GM12878 (cell line): ENCODE results near the gene IFITM2. TPM values are rescaled to one million over a fixed set of nuclear protein-coding genes. Genes with fewer than 3 reads are reported as not detected.

ENCODE experiments used
- ATAC-seq: fragments of 200-7000 bp; cut with Tn5 transposase; 3 replicates; pipeline ENCODE4 v1.9.1; 2020; ENCODE audit warnings: mild to moderate bottlenecking, moderate library complexity
- BruUV-seq: library from RNA; stranded (reverse); fragments of 400-500 nt; replicated peaks from 2 replicates; lab custom pipeline; 2021; lab: Mats Ljungman, UMichigan
- CTCF ChIA-PET: fragments of 300-600 bp; sonication (Branson Sonifier 250); formaldehyde crosslinking; extraction: SDS; loops from one replicate; lab custom pipeline; 2021; ENCODE audit warnings: inconsistent platforms; lab: Yijun Ruan, JAX
- POLR2A ChIA-PET: fragments of 350-600 bp; formaldehyde crosslinking; extraction: SDS; loops from one replicate; lab custom pipeline; 2021; ENCODE audit warnings: inconsistent platforms; lab: Charles Lee
- RAD21 ChIA-PET: fragments of 300-600 bp; sonication (Branson Sonifier 250); formaldehyde crosslinking; loops from one replicate; lab custom pipeline; 2023; ENCODE audit warnings: antibody characterized with exemption; ENCODE audit not compliant: unreplicated experiment; lab: Charles Lee
- SMC1A ChIA-PET: fragments of 300-600 bp; sonication (Branson Sonifier 250); formaldehyde crosslinking; loops from one replicate; lab custom pipeline; 2023; ENCODE audit not compliant: unreplicated experiment, uncharacterized antibody; lab: Charles Lee
- DNase-seq: peaks from one replicate; pipeline ENCODE4 v3.0.0-alpha.2; 2011; ENCODE audit warnings: low read depth, low spot score
- FAIRE-seq: peaks from 3 replicates; lab custom pipeline; 2011; peaks lifted over from hg19 to GRCh38; lab: Jason Lieb, UNC
- H2AFZ ChIP-seq: 2 replicates; pipeline ENCODE4 v1.6.0; 2011; ENCODE audit warnings: low read depth, low read length, control low read depth; ENCODE audit not compliant: control insufficient read depth
- H3K27ac ChIP-seq: 2 replicates; pipeline ENCODE4 v1.5.1; 2011; ENCODE audit warnings: control low read depth; ENCODE audit not compliant: control insufficient read depth, insufficient read depth
- H3K27me3 ChIP-seq, 2 experiments: replicated peaks in 1 of 2; 2 replicates each; pipeline versions ENCODE4 v1.6.0 to v1.6.1; 2011; ENCODE audit warnings: low read length in 1 of 2; ENCODE audit not compliant: control insufficient read depth in 2 of 2, insufficient read depth in 2 of 2
- H3K36me3 ChIP-seq, 2 experiments: 2 replicates each; pipeline ENCODE4 v1.5.1; 2011; ENCODE audit warnings: low read length in 1 of 2; ENCODE audit not compliant: control insufficient read depth in 2 of 2, insufficient read depth in 2 of 2
- H3K4me1 ChIP-seq: 2 replicates; pipeline ENCODE4 v1.6.1; 2011; ENCODE audit warnings: mild to moderate bottlenecking, low read length, moderate library complexity, mixed read lengths; ENCODE audit not compliant: control insufficient read depth, insufficient read depth
- H3K4me2 ChIP-seq: 2 replicates; pipeline ENCODE4 v1.6.0; 2011; ENCODE audit warnings: control low read depth; ENCODE audit not compliant: control insufficient read depth, insufficient read depth
- H3K4me3 ChIP-seq: fragments of 200-600 bp; sonication (generic); 2 replicates; pipeline ENCODE4 v1.5.1; 2016
- H3K79me2 ChIP-seq: 2 replicates; pipeline ENCODE4 v1.6.0; 2011; ENCODE audit warnings: low read length; ENCODE audit not compliant: control insufficient read depth, insufficient read depth
- H3K9ac ChIP-seq: 2 replicates; pipeline ENCODE4 v1.8.0; 2011; ENCODE audit warnings: low read length, control low read depth, mixed read lengths; ENCODE audit not compliant: control insufficient read depth, insufficient read depth
- H3K9me3 ChIP-seq: replicated peaks from 3 replicates; pipeline ENCODE4 v1.5.1; 2011; ENCODE audit warnings: mild to moderate bottlenecking, low read length; ENCODE audit not compliant: control insufficient read depth, insufficient read depth
- H4K20me1 ChIP-seq: 2 replicates; pipeline ENCODE4 v1.6.0; 2011; ENCODE audit not compliant: control insufficient read depth, insufficient read depth
- EGR1 ChIP-seq, 2 experiments: IDR thresholded peaks; 1 replicate in 1 of 2; 2 replicates in 1 of 2; pipeline ENCODE4 v1.6.1; 2011 to 2012; ENCODE audit warnings: low read depth in 2 of 2, low read length in 2 of 2, borderline replicate concordance in 1 of 2, mild to moderate bottlenecking in 1 of 2, moderate library complexity in 1 of 2
- ETV6 ChIP-seq, 2 experiments: fragments of 450-650 bp in 1 of 2; IDR thresholded peaks in 1 of 2; conservative IDR thresholded peaks in 1 of 2; 2 replicates each; pipeline ENCODE4 v1.6.1; 2014; ENCODE audit warnings: antibody characterized with exemption in 1 of 2, borderline replicate concordance in 1 of 2, low read depth in 1 of 2, mild to moderate bottlenecking in 1 of 2, moderate library complexity in 1 of 2
- FOXK2 ChIP-seq: fragments of 450-650 bp; IDR thresholded peaks from 2 replicates; pipeline ENCODE4 v1.6.1; 2017; ENCODE audit warnings: mild to moderate bottlenecking, moderate library complexity
- HDAC6 ChIP-seq: fragments of 200-600 bp; sonication (generic); IDR thresholded peaks from one replicate; pipeline ENCODE4 v1.8.0; 2017; ENCODE audit warnings: antibody characterized with exemption; ENCODE audit not compliant: unreplicated experiment
- HDGF ChIP-seq: fragments of 450-650 bp; IDR thresholded peaks from 2 replicates; pipeline ENCODE4 v1.6.1; 2016; ENCODE audit warnings: antibody characterized with exemption
- MTA3 ChIP-seq: IDR thresholded peaks from 2 replicates; pipeline ENCODE4 v1.6.1; 2012; ENCODE audit warnings: low read length, inconsistent platforms, borderline replicate concordance
- NFYB ChIP-seq: IDR thresholded peaks from 2 replicates; pipeline ENCODE4 v1.6.1; 2011; ENCODE audit warnings: low read depth, mild to moderate bottlenecking, low read length, improper control_type of control experiment, moderate library complexity; ENCODE audit not compliant: insufficient read depth
- PAX5 ChIP-seq: IDR thresholded peaks from 2 replicates; pipeline ENCODE4 v1.6.1; 2011; ENCODE audit warnings: low read depth, low read length, borderline replicate concordance
- SIN3A ChIP-seq: IDR thresholded peaks from 2 replicates; pipeline ENCODE4 v1.6.1; 2012; ENCODE audit warnings: low read depth, low read length, improper control_type of control experiment
- SMAD1 ChIP-seq: fragments of 450-650 bp; IDR thresholded peaks from 2 replicates; pipeline ENCODE4 v1.6.1; 2018; ENCODE audit warnings: mild to moderate bottlenecking, low read depth; ENCODE audit not compliant: partially characterized antibody
- SPI1 ChIP-seq: IDR thresholded peaks from 2 replicates; pipeline ENCODE4 v1.6.1; 2011; ENCODE audit warnings: low read depth, mild to moderate bottlenecking, low read length, moderate library complexity, borderline replicate concordance; ENCODE audit not compliant: insufficient read depth
- SREBF2 ChIP-seq: IDR thresholded peaks from 2 replicates; pipeline ENCODE4 v1.6.1; 2012; ENCODE audit warnings: mild to moderate bottlenecking, low read length
- YY1 ChIP-seq: IDR thresholded peaks from 2 replicates; pipeline ENCODE4 v1.6.1; 2011; ENCODE audit warnings: low read depth, mild to moderate bottlenecking, low read length
- ZZZ3 ChIP-seq: IDR thresholded peaks from 2 replicates; pipeline ENCODE4 v1.6.1; 2011; ENCODE audit warnings: low read depth; ENCODE audit not compliant: control insufficient read depth, insufficient read length
- WGBS: methylation state at CpG from one replicate; pipeline ENCODE4 v1.1.6; 2016; ENCODE audit warnings: low lambda C conversion rate; ENCODE audit not compliant: insufficient replicate concordance, insufficient coverage; ENCODE audit errors: missing lambda C conversion rate; 5-methylcytosine and 5-hydroxymethylcytosine counted together
- in situ Hi-C: fragments of 300-500 bp; cut with MboI; formaldehyde crosslinking; loops from 9 replicates; pipeline ENCODE4 v1.14.3; 2018; ENCODE audit warnings: mixed read lengths
- intact Hi-C: fragments of 100-400 bp; cut with micrococcal nuclease; formaldehyde crosslinking; loops from one replicate; pipeline ENCODE4 v1.14.2; 2022; ENCODE audit not compliant: unreplicated experiment
- polyA plus RNA-seq, 11 experiments: library from polyadenylated mRNA; depleted of rRNA in 4 of 11; unstranded in 6 of 11; stranded (reverse) in 5 of 11; fragments of >200 nt; fragmentation: Nextera tagmentation in 4 of 11; fragmentation: Illumina TruSeq in 1 of 11; extraction: Ambion mirVana in 4 of 11; extraction: Trizol in 1 of 11; gene quantifications; 1 replicate in 1 of 11; 2 replicates in 10 of 11; pipeline versions ENCODE4 v1.2.1 to v1.2.3, GENCODE V29; 2011 to 2016; ENCODE audit warnings: inconsistent platforms in 2 of 11, missing spikeins in 2 of 11, low read depth in 1 of 11
- total RNA-seq, 4 experiments: library from RNA; depleted of rRNA in 3 of 4; stranded (reverse); fragments of >200 nt in 3 of 4; fragmentation: Illumina TruSeq in 1 of 4; extraction: Trizol in 1 of 4; gene quantifications; 2 replicates each; pipeline versions ENCODE4 v1.2.1 to v1.2.3, GENCODE V29; 2013 to 2021
- TF ChIP-seq, protein P1 (sequence below): fragments of 450-650 bp; IDR thresholded peaks from 2 replicates; pipeline ENCODE4 v1.6.1; 2016; ENCODE audit warnings: mild to moderate bottlenecking
- TF ChIP-seq, protein P2 (sequence below): fragments of 450-650 bp; IDR thresholded peaks from 2 replicates; pipeline ENCODE4 v1.6.1; 2018; ENCODE audit warnings: borderline replicate concordance, mild to moderate bottlenecking; ENCODE audit not compliant: partially characterized antibody

Gene IFITM2
- total and polyA plus RNA-seq, 10 of the 15 experiments (the other 5 are each of a cell fraction or from before 2014, with no cell fraction given): 116 to 3,672 (median 724) TPM

DNA sequence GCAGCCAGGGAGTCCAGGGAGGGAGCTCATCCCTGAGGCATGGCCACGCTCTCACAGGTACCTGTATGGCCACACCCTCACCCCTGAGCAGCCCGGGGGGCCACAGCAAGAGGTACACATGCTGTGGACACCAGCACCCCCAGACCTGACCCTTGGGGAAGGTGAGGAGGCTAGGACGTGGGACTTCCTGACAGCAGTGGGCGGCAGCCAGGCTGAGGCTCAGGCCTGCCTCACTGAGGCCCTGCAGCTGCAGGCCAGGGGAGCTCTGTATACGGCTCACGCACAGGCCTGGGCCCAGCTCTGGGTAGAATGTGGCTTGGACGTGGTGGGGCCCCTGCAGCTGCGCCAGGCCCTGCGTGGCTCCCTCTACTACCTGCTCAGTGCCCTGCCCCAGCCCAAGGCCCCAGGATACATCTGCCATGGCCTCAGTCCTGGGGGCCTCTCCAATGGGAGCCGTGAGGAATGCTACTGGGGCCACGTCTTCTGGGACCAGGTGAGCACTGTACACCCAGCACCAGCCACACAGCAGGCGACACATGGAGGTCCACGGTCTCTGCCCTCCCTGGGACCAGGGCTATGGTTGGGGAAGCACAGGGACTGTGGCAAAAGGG lies 16.9 kb upstream of the IFITM2 start:
- POLR2A ChIA-PET: interaction anchor here (1.2 to 3.5 kb wide), 2 partner anchors 23 to 39 kb away, joined by 3 to 10 read pairs; no protein-coding TSS in a partner anchor
- Histone ChIP-seq H3K27ac (no peak overlapping the region), H3K4me1 (peaks cover 8% of the 10 kb centered on the region; the same call in 1 of the 2 replicates), H3K79me2 (no peaks in the 10 kb centered on the region), H3K9ac (no peak overlapping the region), H2AFZ (no peak overlapping the region), H3K4me2 (no peak overlapping the region), H3K36me3 (no peaks in the 10 kb centered on the region), H3K9me3 (no peaks in the 10 kb centered on the region), H3K4me3 (no peak overlapping the region), H4K20me1 (no peaks in the 10 kb centered on the region), H3K27me3 (peaks cover 1 to 2% of the 10 kb centered on the region in 2 experiments; a peak in 3 of 4 replicates)
- DNase-seq (no peak), FAIRE-seq (no peak), ATAC-seq (no peak)
- 81% methylated on average over 13 of the region's 13 CpGs for WGBS
- CTCF ChIA-PET: interaction anchor here (1.7 kb wide), 1 partner anchor 37 kb away, joined by 3 read pairs; no protein-coding TSS in a partner anchor
- in situ Hi-C loops: no loop called here
- TF ChIP-seq, protein P1, sequence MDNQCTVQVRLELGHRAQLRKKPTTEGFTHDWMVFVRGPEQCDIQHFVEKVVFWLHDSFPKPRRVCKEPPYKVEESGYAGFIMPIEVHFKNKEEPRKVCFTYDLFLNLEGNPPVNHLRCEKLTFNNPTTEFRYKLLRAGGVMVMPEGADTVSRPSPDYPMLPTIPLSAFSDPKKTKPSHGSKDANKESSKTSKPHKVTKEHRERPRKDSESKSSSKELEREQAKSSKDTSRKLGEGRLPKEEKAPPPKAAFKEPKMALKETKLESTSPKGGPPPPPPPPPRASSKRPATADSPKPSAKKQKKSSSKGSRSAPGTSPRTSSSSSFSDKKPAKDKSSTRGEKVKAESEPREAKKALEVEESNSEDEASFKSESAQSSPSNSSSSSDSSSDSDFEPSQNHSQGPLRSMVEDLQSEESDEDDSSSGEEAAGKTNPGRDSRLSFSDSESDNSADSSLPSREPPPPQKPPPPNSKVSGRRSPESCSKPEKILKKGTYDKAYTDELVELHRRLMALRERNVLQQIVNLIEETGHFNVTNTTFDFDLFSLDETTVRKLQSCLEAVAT: no peak
- no peak for TF ChIP-seq SIN3A
- no peak for TF ChIP-seq FOXK2
- no peak for TF ChIP-seq PAX5
- TF ChIP-seq SPI1: no peak
- TF ChIP-seq EGR1 (IDR thresholded peaks at IDR 0.05; ENCODE audit: borderline replicate concordance in 1 of 2, low read depth in 2 of 2, low read length in 2 of 2): no peak
- no peak for TF ChIP-seq ZZZ3
- TF ChIP-seq SMAD1: no peak
- no peak for TF ChIP-seq HDAC6
- TF ChIP-seq NFYB: no peak
- no peak for TF ChIP-seq HDGF
- no peak for TF ChIP-seq YY1
- no peak for TF ChIP-seq ETV6 (conservative IDR thresholded peaks at IDR 0.05 in 1 of 2, IDR thresholded peaks at IDR 0.05 in 1 of 2; ENCODE audit: borderline replicate concordance in 1 of 2, low read depth in 1 of 2)
- TF ChIP-seq SREBF2: no peak
- TF ChIP-seq, protein P2, sequence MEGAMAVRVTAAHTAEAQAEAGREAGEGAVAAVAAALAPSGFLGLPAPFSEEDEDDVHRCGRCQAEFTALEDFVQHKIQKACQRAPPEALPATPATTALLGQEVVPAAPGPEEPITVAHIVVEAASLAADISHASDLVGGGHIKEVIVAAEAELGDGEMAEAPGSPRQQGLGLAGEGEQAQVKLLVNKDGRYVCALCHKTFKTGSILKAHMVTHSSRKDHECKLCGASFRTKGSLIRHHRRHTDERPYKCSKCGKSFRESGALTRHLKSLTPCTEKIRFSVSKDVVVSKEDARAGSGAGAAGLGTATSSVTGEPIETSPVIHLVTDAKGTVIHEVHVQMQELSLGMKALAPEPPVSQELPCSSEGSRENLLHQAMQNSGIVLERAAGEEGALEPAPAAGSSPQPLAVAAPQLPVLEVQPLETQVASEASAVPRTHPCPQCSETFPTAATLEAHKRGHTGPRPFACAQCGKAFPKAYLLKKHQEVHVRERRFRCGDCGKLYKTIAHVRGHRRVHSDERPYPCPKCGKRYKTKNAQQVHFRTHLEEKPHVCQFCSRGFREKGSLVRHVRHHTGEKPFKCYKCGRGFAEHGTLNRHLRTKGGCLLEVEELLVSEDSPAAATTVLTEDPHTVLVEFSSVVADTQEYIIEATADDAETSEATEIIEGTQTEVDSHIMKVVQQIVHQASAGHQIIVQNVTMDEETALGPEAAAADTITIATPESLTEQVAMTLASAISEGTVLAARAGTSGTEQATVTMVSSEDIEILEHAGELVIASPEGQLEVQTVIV: no peak
- TF ChIP-seq MTA3: no peak
- RAD21 ChIA-PET: no interaction called here
- SMC1A ChIA-PET: interaction anchor here (1.2 kb wide), 1 partner anchor 40 kb away, joined by 4 read pairs; no protein-coding TSS in a partner anchor
- no TSS peak for BruUV-seq
- intact Hi-C loops: no loop called here
